ENCODE measurements around the gene SYNGR1. TPM values are rescaled to one million over a fixed set of nuclear protein-coding genes. Genes with fewer than 3 reads are reported as not detected.

SYNGR1 gene
- total RNA-seq, 1 donor from 2014 or later, result 42.2 TPM

DNA sequence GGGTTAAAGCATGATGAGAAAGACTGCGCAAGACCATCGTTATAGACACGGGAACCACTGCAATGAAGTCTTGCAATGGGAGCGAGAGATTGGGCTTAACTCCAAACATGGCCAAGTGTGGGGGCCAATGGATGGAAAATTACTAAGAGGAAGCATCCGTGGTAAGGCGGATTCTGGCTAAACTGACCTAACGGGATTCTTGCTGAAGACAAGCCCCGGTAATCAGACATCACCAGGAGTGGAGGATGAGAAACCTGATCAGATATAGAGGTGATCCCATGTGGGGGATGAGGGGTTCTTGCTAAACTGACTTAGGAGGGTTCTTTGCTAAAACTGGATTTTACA, 5.8 kb upstream of the SYNGR1 start:
- no peaks in the 10 kb centered on the region for H3K27me3 ChIP-seq
- DNase-seq (ENCODE audit: extremely low spot score in 2 of 2), result no peak
- no peak overlapping the region for H3K27ac ChIP-seq
- H3K9me3 ChIP-seq, result no peaks in the 10 kb centered on the region
- TF ChIP-seq POLR2A (IDR thresholded peaks at IDR 0.05), result no peak
- no peak for TF ChIP-seq POLR2AphosphoS5 (IDR thresholded peaks at IDR 0.05; ENCODE audit: insufficient read depth in 1 of 2, low read depth in 1 of 2)
- TF ChIP-seq, protein P1, sequence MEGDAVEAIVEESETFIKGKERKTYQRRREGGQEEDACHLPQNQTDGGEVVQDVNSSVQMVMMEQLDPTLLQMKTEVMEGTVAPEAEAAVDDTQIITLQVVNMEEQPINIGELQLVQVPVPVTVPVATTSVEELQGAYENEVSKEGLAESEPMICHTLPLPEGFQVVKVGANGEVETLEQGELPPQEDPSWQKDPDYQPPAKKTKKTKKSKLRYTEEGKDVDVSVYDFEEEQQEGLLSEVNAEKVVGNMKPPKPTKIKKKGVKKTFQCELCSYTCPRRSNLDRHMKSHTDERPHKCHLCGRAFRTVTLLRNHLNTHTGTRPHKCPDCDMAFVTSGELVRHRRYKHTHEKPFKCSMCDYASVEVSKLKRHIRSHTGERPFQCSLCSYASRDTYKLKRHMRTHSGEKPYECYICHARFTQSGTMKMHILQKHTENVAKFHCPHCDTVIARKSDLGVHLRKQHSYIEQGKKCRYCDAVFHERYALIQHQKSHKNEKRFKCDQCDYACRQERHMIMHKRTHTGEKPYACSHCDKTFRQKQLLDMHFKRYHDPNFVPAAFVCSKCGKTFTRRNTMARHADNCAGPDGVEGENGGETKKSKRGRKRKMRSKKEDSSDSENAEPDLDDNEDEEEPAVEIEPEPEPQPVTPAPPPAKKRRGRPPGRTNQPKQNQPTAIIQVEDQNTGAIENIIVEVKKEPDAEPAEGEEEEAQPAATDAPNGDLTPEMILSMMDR (IDR thresholded peaks at IDR 0.05), result no peak
- no peaks in the 10 kb centered on the region for H3K36me3 ChIP-seq
- H3K4me1 ChIP-seq, result peaks cover 3% of the 10 kb centered on the region
- intact Hi-C loops (cut with DNase I), result no loop called here
- no peak overlapping the region for H3K4me3 ChIP-seq

DNA sequence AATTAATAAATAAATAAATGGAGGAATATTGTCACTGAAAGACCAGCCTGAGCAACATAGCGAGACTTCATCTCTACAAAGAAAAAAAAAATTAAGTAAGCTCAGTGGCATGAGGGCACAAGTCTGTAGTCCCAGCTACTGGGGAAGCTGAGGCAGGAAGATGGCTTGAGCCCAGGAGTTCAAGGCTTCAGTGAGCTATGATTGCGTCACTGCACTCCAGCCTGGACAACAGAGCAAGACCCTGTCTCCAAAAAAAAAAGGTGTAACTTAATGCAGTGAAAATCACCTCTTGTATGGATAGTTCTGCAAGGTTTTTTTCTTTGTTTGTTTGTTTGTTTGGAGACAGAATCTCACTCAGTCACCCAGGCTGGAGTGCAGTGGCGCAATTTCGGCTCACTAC, 4.6 kb upstream of the SYNGR1 start:
- intact Hi-C loops (cut with DNase I), result no loop called here
- H3K9me3 ChIP-seq, result no peaks in the 10 kb centered on the region

DNA sequence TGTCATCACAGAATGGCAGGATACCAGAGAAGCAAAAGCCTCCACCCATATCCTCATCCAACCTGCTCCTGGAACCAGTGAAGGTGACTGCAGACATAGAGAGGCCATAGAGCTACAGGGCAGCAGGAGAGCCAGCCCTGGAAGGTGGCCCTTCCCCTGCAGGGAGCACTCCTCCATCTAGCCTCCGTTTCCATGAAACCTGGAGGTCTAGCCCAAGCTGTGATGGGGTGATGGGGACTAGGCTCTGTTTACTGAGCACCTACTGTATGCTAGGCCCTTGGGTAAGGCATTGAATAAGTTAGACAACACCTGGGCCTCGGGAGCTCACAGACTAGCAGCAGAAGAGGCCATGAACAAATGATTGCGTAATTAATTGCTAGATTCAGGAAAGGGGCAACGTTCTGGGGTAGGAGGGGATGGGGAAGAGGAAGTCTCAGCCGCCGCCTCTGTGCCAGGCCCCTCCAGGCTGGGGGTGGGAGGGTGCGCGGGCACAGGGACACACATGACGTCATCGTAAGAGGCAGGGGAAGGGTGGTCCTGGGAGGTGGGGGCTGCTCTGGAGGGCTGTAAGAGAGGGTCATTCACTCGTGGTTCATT, 784 bp upstream of the SYNGR1 start:
- H3K4me1 ChIP-seq, result peaks cover 44% of the 10 kb centered on the region
- TF ChIP-seq, protein P1 (IDR thresholded peaks at IDR 0.05), result no peak
- TF ChIP-seq POLR2A (IDR thresholded peaks at IDR 0.05), result no peak
- peak in 1 of 2 donors; percentile 40 for TF ChIP-seq POLR2AphosphoS5 (IDR thresholded peaks at IDR 0.05; ENCODE audit: insufficient read depth in 1 of 2, low read depth in 1 of 2)

More for the DNA sequence above, 4.6 kb upstream of the SYNGR1 start:
- Histone ChIP-seq H3K4me1 (peaks cover 8% of the 10 kb centered on the region), H3K4me3 (no peak overlapping the region), H3K27ac (no peak overlapping the region), H3K27me3 (no peaks in the 10 kb centered on the region), H3K36me3 (no peaks in the 10 kb centered on the region)
- TF ChIP-seq POLR2A (IDR thresholded peaks at IDR 0.05) (no peak), POLR2AphosphoS5 (IDR thresholded peaks at IDR 0.05; ENCODE audit: insufficient read depth in 1 of 2, low read depth in 1 of 2) (no peak)
- TF ChIP-seq, protein P1 (IDR thresholded peaks at IDR 0.05), result no peak
- no peak for DNase-seq (ENCODE audit: extremely low spot score in 2 of 2)

DNA sequence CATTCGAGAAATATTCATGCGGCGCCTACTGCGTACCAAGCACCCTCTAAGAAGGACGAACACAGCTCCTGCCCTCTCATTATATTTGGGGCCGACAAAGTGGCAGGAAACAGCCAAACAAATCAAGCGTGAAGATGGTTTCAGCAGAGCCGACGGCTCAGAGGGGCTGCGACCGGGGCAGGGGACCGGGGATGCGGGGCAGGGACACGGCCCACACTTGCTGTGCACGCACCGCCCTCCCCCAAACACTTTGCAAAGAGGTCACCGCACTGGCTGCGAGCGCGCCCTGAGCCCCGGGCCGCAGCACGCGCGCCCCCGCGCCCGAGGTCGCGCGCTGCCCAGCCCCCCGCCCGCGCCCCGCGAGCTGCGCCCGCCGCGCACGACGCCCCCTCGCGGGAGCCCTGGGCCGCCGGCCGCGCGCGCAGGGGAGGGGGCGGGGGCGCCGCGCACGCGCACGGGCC, 255 bp upstream of the SYNGR1 start:
- Histone ChIP-seq H3K36me3 (no peaks in the 10 kb centered on the region), H3K27ac (peak overlapping the region; percentile 89), H3K9me3 (no peaks in the 10 kb centered on the region), H3K4me3 (peak overlapping the region; percentile 85 to 93), H3K27me3 (no peaks in the 10 kb centered on the region), H3K4me1 (peaks cover 47% of the 10 kb centered on the region)
- TF ChIP-seq POLR2AphosphoS5 (IDR thresholded peaks at IDR 0.05; ENCODE audit: insufficient read depth in 1 of 2, low read depth in 1 of 2), result peak in 1 of 2 donors; percentile 20
- TF ChIP-seq, protein P1 (IDR thresholded peaks at IDR 0.05), result no peak
- no peak for DNase-seq (ENCODE audit: extremely low spot score in 2 of 2)
- intact Hi-C loops (cut with DNase I), result no loop called here

More for the DNA sequence above, 784 bp upstream of the SYNGR1 start:
- Histone ChIP-seq H3K27me3 (no peaks in the 10 kb centered on the region), H3K4me3 (peak overlapping the region; percentile 85 to 93), H3K9me3 (no peaks in the 10 kb centered on the region), H3K27ac (peak overlapping the region; percentile 89), H3K36me3 (no peaks in the 10 kb centered on the region)
- DNase-seq (ENCODE audit: extremely low spot score in 2 of 2), result no peak
- intact Hi-C loops (cut with DNase I), result no loop called here
